HepG2 (cell line): ENCODE data around the gene AP2S1. TPM values are rescaled to one million over a fixed set of nuclear protein-coding genes. Genes with fewer than 3 reads are reported as not detected.

Experiments used
- ARID4A ChIP-seq: sonication (generic); formaldehyde crosslinking; IDR thresholded peaks from 2 replicates; pipeline ENCODE4 v1.5.0; 2020; ENCODE audit warnings: mild to moderate bottlenecking, missing genetic modification reagents, borderline replicate concordance
- CHD4 ChIP-seq: fragments of 200-600 bp; sonication (generic); IDR thresholded peaks from 2 replicates; pipeline ENCODE4 v1.7.0; 2017; ENCODE audit warnings: mild to moderate bottlenecking, low read length, borderline replicate concordance
- DMAP1 ChIP-seq: IDR thresholded peaks from 2 replicates; pipeline ENCODE4 v1.6.1; 2016
- DR1 ChIP-seq: sonication (generic); formaldehyde crosslinking; IDR thresholded peaks from 2 replicates; pipeline ENCODE4 v1.8.0; 2021; ENCODE audit warnings: mild to moderate bottlenecking, missing genetic modification reagents, inconsistent platforms
- HINFP ChIP-seq: sonication (generic); formaldehyde crosslinking; IDR thresholded peaks from 2 replicates; pipeline ENCODE4 v1.4.0; 2020; ENCODE audit warnings: low read depth, mild to moderate bottlenecking, missing genetic modification reagents
- MEIS2 ChIP-seq: sonication (generic); formaldehyde crosslinking; IDR thresholded peaks from 2 replicates; pipeline ENCODE4 v1.9.0; 2021; ENCODE audit warnings: mild to moderate bottlenecking, missing genetic modification reagents
- NCOA1 ChIP-seq: sonication (generic); formaldehyde crosslinking; IDR thresholded peaks from 2 replicates; pipeline ENCODE4 v1.9.0; 2021; ENCODE audit warnings: missing genetic modification reagents
- SKIL ChIP-seq: sonication (generic); formaldehyde crosslinking; IDR thresholded peaks from 2 replicates; pipeline ENCODE4 v1.8.0; 2022; ENCODE audit warnings: missing genetic modification reagents, mild to moderate bottlenecking, moderate library complexity, borderline replicate concordance
- STAT5B ChIP-seq: sonication (generic); formaldehyde crosslinking; IDR thresholded peaks from 2 replicates; pipeline ENCODE4 v1.4.0; 2020; ENCODE audit warnings: missing genetic modification reagents
- TARDBP ChIP-seq: sonication (generic); formaldehyde crosslinking; IDR thresholded peaks from 2 replicates; pipeline ENCODE4 v1.8.0; 2022; ENCODE audit warnings: mild to moderate bottlenecking, missing genetic modification reagents
- ZNF136 ChIP-seq: sonication (generic); formaldehyde crosslinking; IDR thresholded peaks from 2 replicates; pipeline ENCODE4 v1.8.1; 2022; ENCODE audit warnings: low read depth, mild to moderate bottlenecking, moderate library complexity, missing genetic modification reagents
- ZNF407 ChIP-seq: sonication (generic); formaldehyde crosslinking; IDR thresholded peaks from one replicate; pipeline ENCODE4 v1.5.1; 2020; ENCODE audit warnings: mild to moderate bottlenecking, missing genetic modification reagents; ENCODE audit errors: not compliant biosample characterization
- polyA plus RNA-seq, 8 experiments: library from polyadenylated mRNA; depleted of rRNA in 3 of 8; stranded (reverse) in 7 of 8; unstranded in 1 of 8; fragments of >200 nt; fragmentation: Illumina TruSeq in 4 of 8; extraction: Trizol in 4 of 8; gene quantifications; 2 replicates each; pipeline versions ENCODE4 v1.2.1 to v1.2.3, GENCODE V29; 2011 to 2016; ENCODE audit warnings: low read depth in 4 of 8, missing spikeins in 1 of 8, mixed read lengths in 1 of 8; ENCODE audit not compliant: insufficient read depth in 1 of 8
- total RNA-seq, 5 experiments: library from RNA; depleted of rRNA; stranded (reverse); fragments of >200 nt; fragmentation: Illumina TruSeq; extraction: Trizol; gene quantifications; 2 replicates each; pipeline ENCODE4 v1.2.3, GENCODE V29; 2016; ENCODE audit warnings: low read depth in 1 of 5

AP2S1 gene
- total and polyA plus RNA-seq, 2 of the 13 experiments (the other 11 are each of a cell fraction or from before 2014, with no cell fraction given), result 45.2 to 86.1 TPM

- TF ChIP-seq MEIS2, result 0 out of 2 replicates have a peak, but pooled peaks have one; percentile 56
- TF ChIP-seq ZNF407 (CRISPR knock-in tag), result no peak
- TF ChIP-seq TARDBP (CRISPR knock-in tag), result no peak
- TF ChIP-seq NCOA1 (CRISPR knock-in tag), result no peak
- no peak for TF ChIP-seq CHD4
- TF ChIP-seq DR1 (CRISPR knock-in tag), result peak; percentile 99
- TF ChIP-seq HINFP, result 0 out of 2 replicates have a peak, but pooled peaks have one; percentile 27
- TF ChIP-seq DMAP1 (CRISPR knock-in tag), result peak; percentile 91
- no peak for TF ChIP-seq ZNF136
- TF ChIP-seq SKIL, result no peak
- TF ChIP-seq ARID4A (CRISPR knock-in tag), result peak; percentile 88
- TF ChIP-seq STAT5B (CRISPR knock-in tag), result 0 out of 2 replicates have a peak, but pooled peaks have one; percentile 29
These were observed 62.2 kb downstream of the AP2S1 start, which contains the start of gene SLC1A5 (continued) for GRCh38 chr19:46788262-46788967.
